HG02938 (cell line): ENCODE results near the gene TRIO.

ENCODE experiments used
- ATAC-seq: cut with Tn5 transposase; IDR thresholded peaks from one replicate; pipeline ENCODE4 v1.9.1; 2021; ENCODE audit warnings: mild to moderate bottlenecking, moderate library complexity; ENCODE audit not compliant: unreplicated experiment

The TRIO gene

GRCh38 chr5:14240359-14240758, 97.2 kb downstream of the TRIO start:
- ATAC-seq = no peak

- no peak for ATAC-seq
Measured at GRCh38 chr5:14241141-14241540, 98.0 kb downstream of the TRIO start.

GRCh38 chr5:14242447-14242846, 99.3 kb downstream of the TRIO start:
- no peak for ATAC-seq

- ATAC-seq = no peak
Measured at GRCh38 chr5:14242871-14243383, 99.8 kb downstream of the TRIO start.

GRCh38 chr5:14243766-14244165, 100.6 kb downstream of the TRIO start:
- ATAC-seq = no peak

GRCh38 chr5:14244721-14245120, 101.6 kb downstream of the TRIO start:
- ATAC-seq = no peak

GRCh38 chr5:14245132-14245925, 102.2 kb downstream of the TRIO start:
- no peak for ATAC-seq

GRCh38 chr5:14246350-14247053, 103.4 kb downstream of the TRIO start:
- no peak for ATAC-seq

GRCh38 chr5:14247054-14247386, 103.9 kb downstream of the TRIO start:
- ATAC-seq = no peak

GRCh38 chr5:14249258-14250082, 106.3 kb downstream of the TRIO start:
- ATAC-seq = no peak

- ATAC-seq = no peak
Measured at GRCh38 chr5:14250084-14250695, 107.0 kb downstream of the TRIO start.

- no peak for ATAC-seq
Measured at GRCh38 chr5:14250748-14251701, 107.9 kb downstream of the TRIO start.

GRCh38 chr5:14251733-14252132, 108.6 kb downstream of the TRIO start:
- ATAC-seq = peak; percentile 40

GRCh38 chr5:14252793-14253192, 109.7 kb downstream of the TRIO start:
- no peak for ATAC-seq

GRCh38 chr5:14254686-14255085, 111.5 kb downstream of the TRIO start:
- ATAC-seq = no peak

GRCh38 chr5:14256026-14256690, 113.0 kb downstream of the TRIO start:
- no peak for ATAC-seq

GRCh38 chr5:14256756-14257393, 113.7 kb downstream of the TRIO start:
- no peak for ATAC-seq

- ATAC-seq = peak; percentile 45
Measured at GRCh38 chr5:14257995-14258403, 114.9 kb downstream of the TRIO start.

- peak; percentile 43 for ATAC-seq
Measured at GRCh38 chr5:14258840-14259239, 115.7 kb downstream of the TRIO start.
